ENCODE results near the gene BCAS1. TPM values are rescaled to one million over a fixed set of nuclear protein-coding genes. Genes with fewer than 3 reads are reported as not detected.

BCAS1 gene
- total RNA-seq, 1 experiment from 2014 or later, result 3.1 TPM

DNA sequence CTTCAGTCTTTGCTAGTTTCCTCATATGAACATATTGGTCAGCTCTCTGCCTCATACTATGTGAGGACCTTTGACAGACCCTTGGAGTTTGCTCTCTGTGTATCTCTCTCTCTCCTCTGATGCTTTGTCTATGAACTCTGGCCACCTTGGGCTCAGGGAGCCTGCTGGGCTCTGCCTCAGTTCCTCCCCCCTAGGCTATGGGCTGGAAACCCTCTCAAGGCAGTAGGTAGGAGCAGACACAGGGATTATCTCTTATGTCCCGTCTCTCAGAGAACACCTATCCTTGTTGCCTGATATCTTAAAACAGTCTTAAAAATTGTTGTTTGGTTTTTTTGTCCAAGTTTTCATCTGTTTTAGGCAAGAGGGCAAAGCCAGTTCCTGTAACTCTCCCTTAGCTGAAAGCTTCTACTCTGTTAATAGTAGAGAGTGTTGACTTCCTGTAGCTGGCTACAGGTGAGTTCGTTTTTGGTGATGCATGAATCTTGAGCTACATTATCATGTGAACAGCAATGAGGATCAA, 68.3 kb downstream of the BCAS1 start:
- Histone ChIP-seq H3K4me3 (ENCODE audit: low read depth in 2 of 2, low read length in 2 of 2) (no peak overlapping the region), H3K27ac (ENCODE audit: low read length) (no peak overlapping the region), H3K4me1 (ENCODE audit: control insufficient read depth, insufficient read depth, low read length) (no peaks in the 10 kb centered on the region), H3K9me3 (ENCODE audit: control insufficient read depth, insufficient read depth, low read depth, low read length) (no peaks in the 10 kb centered on the region), H3K27me3 (ENCODE audit: control insufficient read depth, insufficient read depth, low read length) (no peaks in the 10 kb centered on the region), H3K36me3 (ENCODE audit: control insufficient read depth, insufficient read depth, low read length) (no peaks in the 10 kb centered on the region)
- TF ChIP-seq SIN3A (IDR thresholded peaks at IDR 0.05; ENCODE audit: borderline replicate concordance, insufficient read depth, low read depth, low read length) (no peak), TCF7L2 (IDR thresholded peaks at IDR 0.05; ENCODE audit: low read depth, low read length) (no peak), POLR2AphosphoS5 (IDR thresholded peaks at IDR 0.05; ENCODE audit: low read depth, low read length) (no peak)
- TF ChIP-seq, protein P1, sequence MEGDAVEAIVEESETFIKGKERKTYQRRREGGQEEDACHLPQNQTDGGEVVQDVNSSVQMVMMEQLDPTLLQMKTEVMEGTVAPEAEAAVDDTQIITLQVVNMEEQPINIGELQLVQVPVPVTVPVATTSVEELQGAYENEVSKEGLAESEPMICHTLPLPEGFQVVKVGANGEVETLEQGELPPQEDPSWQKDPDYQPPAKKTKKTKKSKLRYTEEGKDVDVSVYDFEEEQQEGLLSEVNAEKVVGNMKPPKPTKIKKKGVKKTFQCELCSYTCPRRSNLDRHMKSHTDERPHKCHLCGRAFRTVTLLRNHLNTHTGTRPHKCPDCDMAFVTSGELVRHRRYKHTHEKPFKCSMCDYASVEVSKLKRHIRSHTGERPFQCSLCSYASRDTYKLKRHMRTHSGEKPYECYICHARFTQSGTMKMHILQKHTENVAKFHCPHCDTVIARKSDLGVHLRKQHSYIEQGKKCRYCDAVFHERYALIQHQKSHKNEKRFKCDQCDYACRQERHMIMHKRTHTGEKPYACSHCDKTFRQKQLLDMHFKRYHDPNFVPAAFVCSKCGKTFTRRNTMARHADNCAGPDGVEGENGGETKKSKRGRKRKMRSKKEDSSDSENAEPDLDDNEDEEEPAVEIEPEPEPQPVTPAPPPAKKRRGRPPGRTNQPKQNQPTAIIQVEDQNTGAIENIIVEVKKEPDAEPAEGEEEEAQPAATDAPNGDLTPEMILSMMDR (IDR thresholded peaks at IDR 0.05), result no peak
- TF ChIP-seq, protein P2, sequence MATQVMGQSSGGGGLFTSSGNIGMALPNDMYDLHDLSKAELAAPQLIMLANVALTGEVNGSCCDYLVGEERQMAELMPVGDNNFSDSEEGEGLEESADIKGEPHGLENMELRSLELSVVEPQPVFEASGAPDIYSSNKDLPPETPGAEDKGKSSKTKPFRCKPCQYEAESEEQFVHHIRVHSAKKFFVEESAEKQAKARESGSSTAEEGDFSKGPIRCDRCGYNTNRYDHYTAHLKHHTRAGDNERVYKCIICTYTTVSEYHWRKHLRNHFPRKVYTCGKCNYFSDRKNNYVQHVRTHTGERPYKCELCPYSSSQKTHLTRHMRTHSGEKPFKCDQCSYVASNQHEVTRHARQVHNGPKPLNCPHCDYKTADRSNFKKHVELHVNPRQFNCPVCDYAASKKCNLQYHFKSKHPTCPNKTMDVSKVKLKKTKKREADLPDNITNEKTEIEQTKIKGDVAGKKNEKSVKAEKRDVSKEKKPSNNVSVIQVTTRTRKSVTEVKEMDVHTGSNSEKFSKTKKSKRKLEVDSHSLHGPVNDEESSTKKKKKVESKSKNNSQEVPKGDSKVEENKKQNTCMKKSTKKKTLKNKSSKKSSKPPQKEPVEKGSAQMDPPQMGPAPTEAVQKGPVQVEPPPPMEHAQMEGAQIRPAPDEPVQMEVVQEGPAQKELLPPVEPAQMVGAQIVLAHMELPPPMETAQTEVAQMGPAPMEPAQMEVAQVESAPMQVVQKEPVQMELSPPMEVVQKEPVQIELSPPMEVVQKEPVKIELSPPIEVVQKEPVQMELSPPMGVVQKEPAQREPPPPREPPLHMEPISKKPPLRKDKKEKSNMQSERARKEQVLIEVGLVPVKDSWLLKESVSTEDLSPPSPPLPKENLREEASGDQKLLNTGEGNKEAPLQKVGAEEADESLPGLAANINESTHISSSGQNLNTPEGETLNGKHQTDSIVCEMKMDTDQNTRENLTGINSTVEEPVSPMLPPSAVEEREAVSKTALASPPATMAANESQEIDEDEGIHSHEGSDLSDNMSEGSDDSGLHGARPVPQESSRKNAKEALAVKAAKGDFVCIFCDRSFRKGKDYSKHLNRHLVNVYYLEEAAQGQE (IDR thresholded peaks at IDR 0.05; ENCODE audit: insufficient read depth in 1 of 2, low read depth in 2 of 2, low read length in 1 of 2), result no peak
- in situ Hi-C loops (cut with HindIII; ENCODE audit: low pct_unique_long_range_greater_than_20kb, low sequenced_read_pairs), result no loop called here
- intact Hi-C loops (cut with micrococcal nuclease; ENCODE audit: unreplicated experiment), result no loop called here
- DNase-seq (ENCODE audit: low read depth, low spot score) (no peak), ATAC-seq (no peak)
- no TSS peak for BruUV-seq (replicated peaks)
- POLR2A ChIA-PET, result no interaction called here
- CTCF ChIA-PET, result no interaction called here

DNA sequence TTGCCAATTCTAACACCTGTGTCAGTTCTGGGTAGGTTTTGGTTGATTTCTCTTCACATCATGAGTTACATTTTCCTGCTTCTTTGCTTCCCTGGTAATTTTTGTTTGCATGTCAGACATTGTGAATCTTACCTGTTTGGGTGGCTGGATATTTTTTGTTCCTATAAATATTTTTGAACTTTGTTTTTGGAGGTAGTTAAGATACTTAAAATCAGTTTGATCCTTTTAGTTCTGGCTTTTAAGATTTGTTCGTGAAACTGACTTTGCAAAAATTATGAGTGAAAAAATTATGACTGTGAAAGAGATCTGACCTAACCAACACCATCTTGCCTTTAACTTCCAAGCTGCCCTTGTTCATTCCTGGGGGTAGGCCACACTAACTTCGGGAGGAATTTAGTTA, 69.5 kb downstream of the BCAS1 start:
- POLR2A ChIA-PET, result no interaction called here
- Histone ChIP-seq H3K36me3 (ENCODE audit: control insufficient read depth, insufficient read depth, low read length) (no peaks in the 10 kb centered on the region), H3K27ac (ENCODE audit: low read length) (no peak overlapping the region), H3K4me1 (ENCODE audit: control insufficient read depth, insufficient read depth, low read length) (no peaks in the 10 kb centered on the region), H3K27me3 (ENCODE audit: control insufficient read depth, insufficient read depth, low read length) (no peaks in the 10 kb centered on the region), H3K4me3 (ENCODE audit: low read depth in 2 of 2, low read length in 2 of 2) (no peak overlapping the region), H3K9me3 (ENCODE audit: control insufficient read depth, insufficient read depth, low read depth, low read length) (no peaks in the 10 kb centered on the region)
- no peak for ATAC-seq
- intact Hi-C loops (cut with micrococcal nuclease; ENCODE audit: unreplicated experiment), result no loop called here
- CTCF ChIA-PET, result no interaction called here
- in situ Hi-C loops (cut with HindIII; ENCODE audit: low pct_unique_long_range_greater_than_20kb, low sequenced_read_pairs), result no loop called here
- DNase-seq (ENCODE audit: low read depth, low spot score), result no peak
- TF ChIP-seq TCF7L2 (IDR thresholded peaks at IDR 0.05; ENCODE audit: low read depth, low read length), result no peak
- no peak for TF ChIP-seq SIN3A (IDR thresholded peaks at IDR 0.05; ENCODE audit: borderline replicate concordance, insufficient read depth, low read depth, low read length)
- TF ChIP-seq POLR2AphosphoS5 (IDR thresholded peaks at IDR 0.05; ENCODE audit: low read depth, low read length), result no peak
- TF ChIP-seq, protein P2 (IDR thresholded peaks at IDR 0.05; ENCODE audit: insufficient read depth in 1 of 2, low read depth in 2 of 2, low read length in 1 of 2), result no peak
- TF ChIP-seq, protein P1 (IDR thresholded peaks at IDR 0.05), result no peak
- BruUV-seq (replicated peaks), result no TSS peak

Measured in Panc1 (cell line).